WTC11 (cell line): ENCODE measurements around the gene TIMM9. TPM values are rescaled to one million over a fixed set of nuclear protein-coding genes. Genes with fewer than 3 reads are reported as not detected.

Experiments used
- ATAC-seq: fragments of 200-7000 bp; cut with Tn5 transposase; 2 replicates; pipeline ENCODE4 v1.10.0; 2021; ENCODE audit warnings: mild to moderate bottlenecking, moderate library complexity
- CTCF ChIA-PET: fragments of 300-600 bp; sonication (Branson Sonifier 250); formaldehyde crosslinking; loops from one replicate; lab custom pipeline; 2021; ENCODE audit warnings: antibody characterized with exemption; lab: Charles Lee
- POLR2A ChIA-PET: fragments of 350-600 bp; sonication (Branson Sonifier 250); formaldehyde crosslinking; loops from one replicate; lab custom pipeline; 2021; ENCODE audit warnings: antibody characterized with exemption; lab: Charles Lee
- DNase-seq: peaks from one replicate; pipeline ENCODE4 v3.0.0; 2021; ENCODE audit warnings: low spot score
- H3K27ac Mint-ChIP-seq: 2 replicates; pipeline ENCODE4 v1.8.0; 2021; ENCODE audit warnings: mixed read lengths
- H3K27me3 Mint-ChIP-seq: 2 replicates; pipeline ENCODE4 v1.8.0; 2021; ENCODE audit warnings: low read depth, mild to moderate bottlenecking, moderate library complexity, mixed read lengths
- H3K36me3 Mint-ChIP-seq: 2 replicates; pipeline ENCODE4 v1.8.0; 2021; ENCODE audit warnings: mixed read lengths
- H3K4me1 Mint-ChIP-seq: 2 replicates; pipeline ENCODE4 v1.8.0; 2022; ENCODE audit warnings: mixed read lengths
- H3K4me3 Mint-ChIP-seq: 2 replicates; pipeline ENCODE4 v1.8.0; 2021; ENCODE audit warnings: mild to moderate bottlenecking, moderate library complexity, mixed read lengths
- H3K9me3 Mint-ChIP-seq: 2 replicates; pipeline ENCODE4 v1.8.0; 2021; ENCODE audit warnings: mixed read lengths
- CBFB ChIP-seq: sonication (generic); formaldehyde crosslinking; IDR thresholded peaks from 2 replicates; pipeline ENCODE4 v1.8.1; 2022; ENCODE audit warnings: mild to moderate bottlenecking, low read depth, missing genetic modification reagents
- CREB1 ChIP-seq: sonication (generic); formaldehyde crosslinking; IDR thresholded peaks from 2 replicates; pipeline ENCODE4 v1.8.0; 2023; ENCODE audit warnings: mild to moderate bottlenecking, missing genetic modification reagents
- E2F5 ChIP-seq: sonication (generic); formaldehyde crosslinking; IDR thresholded peaks from 2 replicates; pipeline ENCODE4 v1.8.1; 2022; ENCODE audit warnings: mild to moderate bottlenecking, moderate library complexity, missing genetic modification reagents
- FOXK1 ChIP-seq: sonication (generic); formaldehyde crosslinking; IDR thresholded peaks from 2 replicates; pipeline ENCODE4 v1.8.0; 2022; ENCODE audit warnings: mild to moderate bottlenecking, moderate library complexity, missing genetic modification reagents
- HMGA2 ChIP-seq: fragments of 250-450 bp; sonication (Bioruptor Pico); IDR thresholded peaks from 2 replicates; pipeline ENCODE4 v1.4.0; 2021; ENCODE audit warnings: mild to moderate bottlenecking, moderate library complexity
- IRF2 ChIP-seq: sonication (generic); formaldehyde crosslinking; IDR thresholded peaks from 2 replicates; pipeline ENCODE4 v1.8.0; 2022; ENCODE audit warnings: low read depth, missing genetic modification reagents, borderline replicate concordance
- MYBL2 ChIP-seq: sonication (generic); formaldehyde crosslinking; IDR thresholded peaks from 2 replicates; pipeline ENCODE4 v1.8.1; 2023; ENCODE audit warnings: mild to moderate bottlenecking, moderate library complexity, missing genetic modification reagents
- NFE2L1 ChIP-seq: sonication (generic); formaldehyde crosslinking; IDR thresholded peaks from 2 replicates; pipeline ENCODE4 v1.8.1; 2023; ENCODE audit warnings: missing genetic modification reagents
- OVOL2 ChIP-seq: fragments of 250-450 bp; sonication (Bioruptor Pico); IDR thresholded peaks from 2 replicates; pipeline ENCODE4 v1.9.0; 2021; ENCODE audit warnings: mild to moderate bottlenecking, borderline replicate concordance
- PREB ChIP-seq: sonication (generic); formaldehyde crosslinking; IDR thresholded peaks from 2 replicates; pipeline ENCODE4 v1.8.1; 2022; ENCODE audit warnings: mild to moderate bottlenecking, missing genetic modification reagents, moderate library complexity, borderline replicate concordance
- ZNF121 ChIP-seq: sonication (generic); formaldehyde crosslinking; IDR thresholded peaks from 2 replicates; pipeline ENCODE4 v1.8.0; 2023; ENCODE audit warnings: missing genetic modification reagents
- ZNF138 ChIP-seq: sonication (generic); formaldehyde crosslinking; conservative IDR thresholded peaks from 2 replicates; pipeline ENCODE4 v1.8.1; 2022; ENCODE audit warnings: mild to moderate bottlenecking, moderate library complexity, missing genetic modification reagents
- ZNF281 ChIP-seq: sonication (generic); formaldehyde crosslinking; IDR thresholded peaks from 2 replicates; pipeline ENCODE4 v1.8.0; 2023; ENCODE audit warnings: mild to moderate bottlenecking, missing genetic modification reagents
- ZSCAN18 ChIP-seq: fragments of 250-450 bp; sonication (Bioruptor Pico); IDR thresholded peaks from 2 replicates; pipeline ENCODE4 v2.1.2; 2022; ENCODE audit warnings: mild to moderate bottlenecking, moderate library complexity
- total RNA-seq: library from RNA; stranded (reverse); gene quantifications from 3 replicates; pipeline ENCODE4 v1.2.3, GENCODE V29; 2021
- TF ChIP-seq, protein P1 (sequence below): fragments of 250-450 bp; sonication (Bioruptor Pico); IDR thresholded peaks from 2 replicates; pipeline ENCODE4 v1.9.0; 2021; ENCODE audit warnings: mild to moderate bottlenecking, borderline replicate concordance
- TF ChIP-seq, protein P2 (sequence below): sonication (generic); formaldehyde crosslinking; conservative IDR thresholded peaks from 2 replicates; pipeline ENCODE4 v1.8.1; 2023; ENCODE audit warnings: mild to moderate bottlenecking, low read depth, missing genetic modification reagents, moderate library complexity
- TF ChIP-seq, protein P3 (sequence below): sonication (generic); formaldehyde crosslinking; IDR thresholded peaks from 2 replicates; pipeline ENCODE4 v1.8.1; 2023; ENCODE audit warnings: mild to moderate bottlenecking, missing genetic modification reagents, borderline replicate concordance
- TF ChIP-seq, protein P4 (sequence below): sonication (generic); formaldehyde crosslinking; IDR thresholded peaks from 2 replicates; pipeline ENCODE4 v1.8.0; 2022; ENCODE audit warnings: mild to moderate bottlenecking, missing genetic modification reagents

TIMM9 gene
- total RNA-seq, 1 experiment from 2014 or later, result 51.1 TPM

GRCh38 chr14:58368956-58369355 is 58.4 kb downstream of the TIMM9 start:
- Mint-ChIP-seq H3K27me3 (no peaks in the 10 kb centered on the region), H3K4me1 (no peaks in the 10 kb centered on the region), H3K36me3 (peaks cover 43% of the 10 kb centered on the region), H3K27ac (no peak overlapping the region), H3K4me3 (no peak overlapping the region), H3K9me3 (no peaks in the 10 kb centered on the region)
- ChIA-PET CTCF (no interaction called here), POLR2A (no interaction called here)
- DNase-seq (no peak), ATAC-seq (no peak)
- TF ChIP-seq, protein P1, sequence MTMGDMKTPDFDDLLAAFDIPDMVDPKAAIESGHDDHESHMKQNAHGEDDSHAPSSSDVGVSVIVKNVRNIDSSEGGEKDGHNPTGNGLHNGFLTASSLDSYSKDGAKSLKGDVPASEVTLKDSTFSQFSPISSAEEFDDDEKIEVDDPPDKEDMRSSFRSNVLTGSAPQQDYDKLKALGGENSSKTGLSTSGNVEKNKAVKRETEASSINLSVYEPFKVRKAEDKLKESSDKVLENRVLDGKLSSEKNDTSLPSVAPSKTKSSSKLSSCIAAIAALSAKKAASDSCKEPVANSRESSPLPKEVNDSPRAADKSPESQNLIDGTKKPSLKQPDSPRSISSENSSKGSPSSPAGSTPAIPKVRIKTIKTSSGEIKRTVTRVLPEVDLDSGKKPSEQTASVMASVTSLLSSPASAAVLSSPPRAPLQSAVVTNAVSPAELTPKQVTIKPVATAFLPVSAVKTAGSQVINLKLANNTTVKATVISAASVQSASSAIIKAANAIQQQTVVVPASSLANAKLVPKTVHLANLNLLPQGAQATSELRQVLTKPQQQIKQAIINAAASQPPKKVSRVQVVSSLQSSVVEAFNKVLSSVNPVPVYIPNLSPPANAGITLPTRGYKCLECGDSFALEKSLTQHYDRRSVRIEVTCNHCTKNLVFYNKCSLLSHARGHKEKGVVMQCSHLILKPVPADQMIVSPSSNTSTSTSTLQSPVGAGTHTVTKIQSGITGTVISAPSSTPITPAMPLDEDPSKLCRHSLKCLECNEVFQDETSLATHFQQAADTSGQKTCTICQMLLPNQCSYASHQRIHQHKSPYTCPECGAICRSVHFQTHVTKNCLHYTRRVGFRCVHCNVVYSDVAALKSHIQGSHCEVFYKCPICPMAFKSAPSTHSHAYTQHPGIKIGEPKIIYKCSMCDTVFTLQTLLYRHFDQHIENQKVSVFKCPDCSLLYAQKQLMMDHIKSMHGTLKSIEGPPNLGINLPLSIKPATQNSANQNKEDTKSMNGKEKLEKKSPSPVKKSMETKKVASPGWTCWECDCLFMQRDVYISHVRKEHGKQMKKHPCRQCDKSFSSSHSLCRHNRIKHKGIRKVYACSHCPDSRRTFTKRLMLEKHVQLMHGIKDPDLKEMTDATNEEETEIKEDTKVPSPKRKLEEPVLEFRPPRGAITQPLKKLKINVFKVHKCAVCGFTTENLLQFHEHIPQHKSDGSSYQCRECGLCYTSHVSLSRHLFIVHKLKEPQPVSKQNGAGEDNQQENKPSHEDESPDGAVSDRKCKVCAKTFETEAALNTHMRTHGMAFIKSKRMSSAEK, result no peak
- TF ChIP-seq MYBL2 (CRISPR knock-in tag) (no peak), CBFB (CRISPR knock-in tag) (no peak), OVOL2 (CRISPR knock-in tag) (no peak), PREB (no peak), CREB1 (CRISPR knock-in tag) (no peak), IRF2 (CRISPR knock-in tag) (no peak), ZNF138 (CRISPR knock-in tag) (no peak), FOXK1 (CRISPR knock-in tag) (no peak), NFE2L1 (CRISPR knock-in tag) (no peak), ZNF281 (CRISPR knock-in tag) (no peak), E2F5 (no peak), ZSCAN18 (CRISPR knock-in tag) (no peak), ZNF121 (no peak), HMGA2 (CRISPR knock-in tag) (no peak)
- TF ChIP-seq, protein P2, sequence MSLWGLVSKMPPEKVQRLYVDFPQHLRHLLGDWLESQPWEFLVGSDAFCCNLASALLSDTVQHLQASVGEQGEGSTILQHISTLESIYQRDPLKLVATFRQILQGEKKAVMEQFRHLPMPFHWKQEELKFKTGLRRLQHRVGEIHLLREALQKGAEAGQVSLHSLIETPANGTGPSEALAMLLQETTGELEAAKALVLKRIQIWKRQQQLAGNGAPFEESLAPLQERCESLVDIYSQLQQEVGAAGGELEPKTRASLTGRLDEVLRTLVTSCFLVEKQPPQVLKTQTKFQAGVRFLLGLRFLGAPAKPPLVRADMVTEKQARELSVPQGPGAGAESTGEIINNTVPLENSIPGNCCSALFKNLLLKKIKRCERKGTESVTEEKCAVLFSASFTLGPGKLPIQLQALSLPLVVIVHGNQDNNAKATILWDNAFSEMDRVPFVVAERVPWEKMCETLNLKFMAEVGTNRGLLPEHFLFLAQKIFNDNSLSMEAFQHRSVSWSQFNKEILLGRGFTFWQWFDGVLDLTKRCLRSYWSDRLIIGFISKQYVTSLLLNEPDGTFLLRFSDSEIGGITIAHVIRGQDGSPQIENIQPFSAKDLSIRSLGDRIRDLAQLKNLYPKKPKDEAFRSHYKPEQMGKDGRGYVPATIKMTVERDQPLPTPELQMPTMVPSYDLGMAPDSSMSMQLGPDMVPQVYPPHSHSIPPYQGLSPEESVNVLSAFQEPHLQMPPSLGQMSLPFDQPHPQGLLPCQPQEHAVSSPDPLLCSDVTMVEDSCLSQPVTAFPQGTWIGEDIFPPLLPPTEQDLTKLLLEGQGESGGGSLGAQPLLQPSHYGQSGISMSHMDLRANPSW (CRISPR knock-in tag), result no peak
- TF ChIP-seq, protein P3, sequence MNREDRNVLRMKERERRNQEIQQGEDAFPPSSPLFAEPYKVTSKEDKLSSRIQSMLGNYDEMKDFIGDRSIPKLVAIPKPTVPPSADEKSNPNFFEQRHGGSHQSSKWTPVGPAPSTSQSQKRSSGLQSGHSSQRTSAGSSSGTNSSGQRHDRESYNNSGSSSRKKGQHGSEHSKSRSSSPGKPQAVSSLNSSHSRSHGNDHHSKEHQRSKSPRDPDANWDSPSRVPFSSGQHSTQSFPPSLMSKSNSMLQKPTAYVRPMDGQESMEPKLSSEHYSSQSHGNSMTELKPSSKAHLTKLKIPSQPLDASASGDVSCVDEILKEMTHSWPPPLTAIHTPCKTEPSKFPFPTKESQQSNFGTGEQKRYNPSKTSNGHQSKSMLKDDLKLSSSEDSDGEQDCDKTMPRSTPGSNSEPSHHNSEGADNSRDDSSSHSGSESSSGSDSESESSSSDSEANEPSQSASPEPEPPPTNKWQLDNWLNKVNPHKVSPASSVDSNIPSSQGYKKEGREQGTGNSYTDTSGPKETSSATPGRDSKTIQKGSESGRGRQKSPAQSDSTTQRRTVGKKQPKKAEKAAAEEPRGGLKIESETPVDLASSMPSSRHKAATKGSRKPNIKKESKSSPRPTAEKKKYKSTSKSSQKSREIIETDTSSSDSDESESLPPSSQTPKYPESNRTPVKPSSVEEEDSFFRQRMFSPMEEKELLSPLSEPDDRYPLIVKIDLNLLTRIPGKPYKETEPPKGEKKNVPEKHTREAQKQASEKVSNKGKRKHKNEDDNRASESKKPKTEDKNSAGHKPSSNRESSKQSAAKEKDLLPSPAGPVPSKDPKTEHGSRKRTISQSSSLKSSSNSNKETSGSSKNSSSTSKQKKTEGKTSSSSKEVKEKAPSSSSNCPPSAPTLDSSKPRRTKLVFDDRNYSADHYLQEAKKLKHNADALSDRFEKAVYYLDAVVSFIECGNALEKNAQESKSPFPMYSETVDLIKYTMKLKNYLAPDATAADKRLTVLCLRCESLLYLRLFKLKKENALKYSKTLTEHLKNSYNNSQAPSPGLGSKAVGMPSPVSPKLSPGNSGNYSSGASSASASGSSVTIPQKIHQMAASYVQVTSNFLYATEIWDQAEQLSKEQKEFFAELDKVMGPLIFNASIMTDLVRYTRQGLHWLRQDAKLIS, result no peak
- TF ChIP-seq, protein P4, sequence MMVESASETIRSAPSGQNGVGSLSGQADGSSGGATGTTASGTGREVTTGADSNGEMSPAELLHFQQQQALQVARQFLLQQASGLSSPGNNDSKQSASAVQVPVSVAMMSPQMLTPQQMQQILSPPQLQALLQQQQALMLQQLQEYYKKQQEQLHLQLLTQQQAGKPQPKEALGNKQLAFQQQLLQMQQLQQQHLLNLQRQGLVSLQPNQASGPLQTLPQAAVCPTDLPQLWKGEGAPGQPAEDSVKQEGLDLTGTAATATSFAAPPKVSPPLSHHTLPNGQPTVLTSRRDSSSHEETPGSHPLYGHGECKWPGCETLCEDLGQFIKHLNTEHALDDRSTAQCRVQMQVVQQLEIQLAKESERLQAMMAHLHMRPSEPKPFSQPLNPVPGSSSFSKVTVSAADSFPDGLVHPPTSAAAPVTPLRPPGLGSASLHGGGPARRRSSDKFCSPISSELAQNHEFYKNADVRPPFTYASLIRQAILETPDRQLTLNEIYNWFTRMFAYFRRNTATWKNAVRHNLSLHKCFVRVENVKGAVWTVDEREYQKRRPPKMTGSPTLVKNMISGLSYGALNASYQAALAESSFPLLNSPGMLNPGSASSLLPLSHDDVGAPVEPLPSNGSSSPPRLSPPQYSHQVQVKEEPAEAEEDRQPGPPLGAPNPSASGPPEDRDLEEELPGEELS (CRISPR knock-in tag), result no peak
